GM19328 (cell line): Measurements from ENCODE around the gene C3orf20.
"Not testable (repeated sequence)": the region's sequence is repeated elsewhere in the genome, so short reads cannot be mapped to it uniquely, and the experiment has no call there.

ENCODE experiments used
- ATAC-seq: cut with Tn5 transposase; IDR thresholded peaks from one replicate; pipeline ENCODE4 v1.9.1; 2021; ENCODE audit warnings: mild to moderate bottlenecking, moderate library complexity; ENCODE audit not compliant: unreplicated experiment

Gene C3orf20

GRCh38 chr3:14752979-14753378 is 78.0 kb downstream of the C3orf20 start:
- not testable (repeated sequence) for ATAC-seq

DNA sequence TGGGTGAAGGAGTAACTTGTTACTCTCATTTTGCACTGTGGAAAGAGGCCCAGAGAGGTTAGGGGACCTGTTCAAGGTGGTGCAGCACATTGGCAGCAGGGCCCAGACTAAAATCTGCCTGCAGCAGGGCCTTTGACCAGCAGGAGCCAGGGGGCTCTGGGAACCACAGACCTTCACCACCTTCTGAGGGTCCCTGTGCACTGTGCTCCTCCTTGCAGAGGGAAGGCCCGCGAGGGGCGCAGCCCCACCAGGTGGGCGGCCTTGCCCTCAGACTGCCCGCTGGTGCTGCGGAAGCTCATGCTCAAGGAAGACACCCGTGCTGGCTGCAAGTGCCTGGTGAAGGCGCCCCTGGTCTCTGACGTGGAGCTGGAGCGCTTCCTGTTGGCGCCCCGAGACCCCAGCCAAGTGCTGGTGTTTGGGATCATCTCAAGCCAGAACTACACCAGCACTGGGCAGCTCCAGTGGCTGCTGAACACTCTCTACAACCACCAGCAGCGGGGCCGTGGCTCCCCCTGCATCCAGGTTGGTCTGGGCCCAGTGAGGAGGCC is 82.3 kb downstream of the C3orf20 start:
- ATAC-seq = no peak

DNA sequence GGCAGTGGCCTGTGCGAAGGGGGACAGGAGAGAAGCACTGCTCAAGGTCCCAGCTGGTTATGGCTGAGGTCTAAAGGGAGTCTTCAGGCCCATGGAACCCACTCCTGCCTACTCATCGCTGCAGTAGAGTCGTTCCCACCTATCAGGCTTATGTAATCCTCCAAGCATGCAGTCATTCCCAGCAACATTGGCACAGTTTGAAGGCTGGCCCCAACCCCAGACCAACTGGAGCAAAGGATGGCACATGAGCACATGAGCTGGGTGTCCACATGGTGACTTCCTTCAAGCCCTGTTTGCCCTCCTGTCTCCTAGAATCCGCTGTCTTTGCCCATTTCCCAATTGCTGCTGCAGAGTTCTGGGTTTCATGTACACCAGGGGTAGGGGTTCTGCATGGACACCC is 83.4 kb downstream of the C3orf20 start:
- ATAC-seq = no peak

GRCh38 chr3:14758959-14759358 is 84.0 kb downstream of the C3orf20 start:
- ATAC-seq = no peak

- ATAC-seq = no peak
Observed at GRCh38 chr3:14760185-14760584, 85.2 kb downstream of the C3orf20 start.

- ATAC-seq = no peak
Observed at GRCh38 chr3:14761121-14761672, 86.3 kb downstream of the C3orf20 start.

DNA sequence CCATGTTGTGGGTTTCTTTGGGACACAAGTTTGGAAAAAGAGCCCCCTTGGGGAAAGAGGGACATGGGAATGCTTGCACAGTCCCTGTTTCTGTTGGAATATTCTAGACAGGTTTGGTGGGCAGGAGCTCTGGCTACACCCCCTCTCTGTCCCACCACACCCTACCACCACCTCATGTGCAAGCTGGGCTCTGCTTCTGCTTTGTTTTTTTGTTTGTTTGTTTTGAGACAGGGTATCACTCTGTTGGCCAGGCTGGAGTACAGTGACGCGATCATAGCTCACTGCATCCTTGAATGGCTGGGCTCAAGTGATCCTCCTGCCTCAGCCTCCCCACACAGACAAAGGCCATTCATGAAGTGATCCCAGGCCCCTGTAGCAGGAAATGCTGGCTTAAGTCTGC is 86.9 kb downstream of the C3orf20 start:
- ATAC-seq = no peak

DNA sequence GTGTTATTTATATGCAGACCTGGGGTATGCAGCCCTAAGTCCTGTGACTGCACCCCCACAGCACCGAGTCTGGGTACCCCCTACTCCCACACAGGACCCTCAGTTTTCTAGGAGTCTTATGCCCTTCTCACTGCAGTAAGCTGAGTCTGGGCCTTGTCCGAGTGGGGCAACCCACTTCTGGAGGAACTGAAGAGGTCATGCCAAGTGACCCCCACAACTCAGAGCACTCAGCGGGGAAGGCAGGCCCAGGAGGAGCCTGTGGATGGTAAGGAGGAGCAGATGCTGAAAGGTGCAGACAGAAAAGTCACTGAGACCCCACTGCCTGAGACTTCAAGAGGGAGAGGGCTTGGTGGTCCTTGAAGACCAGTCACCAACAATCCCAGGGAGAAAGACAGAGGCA is 87.8 kb downstream of the C3orf20 start:
- ATAC-seq = no peak

DNA sequence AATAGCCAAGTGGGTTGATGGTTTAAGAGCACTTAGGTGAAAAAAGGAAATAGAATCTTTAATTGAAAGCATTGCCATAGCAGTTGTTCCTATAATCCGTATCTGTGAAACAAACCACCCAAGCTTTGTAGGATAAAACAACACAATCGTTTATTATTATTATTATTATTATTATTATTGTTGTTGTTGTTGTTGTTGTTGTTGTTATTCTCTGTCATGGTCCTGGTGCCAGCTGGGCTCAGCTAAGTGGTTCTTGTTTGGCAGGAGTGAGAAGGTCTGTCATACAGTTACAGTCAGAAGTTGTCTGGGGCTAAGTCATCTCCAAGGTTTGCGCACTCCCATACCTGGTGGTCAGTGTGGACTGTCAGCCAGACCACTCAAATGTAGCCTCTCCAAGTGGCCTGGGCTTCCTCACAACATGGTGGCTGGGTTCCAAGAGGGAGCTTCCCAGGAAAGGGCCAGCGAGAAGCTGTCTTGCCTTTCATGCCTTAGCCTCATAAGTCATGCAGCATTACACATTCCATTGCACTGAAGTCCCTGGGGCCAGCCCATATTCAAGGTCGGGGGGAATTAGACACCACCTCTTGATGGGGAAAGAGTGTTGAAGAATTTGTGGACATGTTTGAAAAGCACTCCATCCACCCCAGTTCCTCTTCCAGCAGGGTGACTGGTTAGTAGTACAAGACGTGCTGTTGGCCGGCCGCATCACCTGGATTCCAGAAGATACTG is 89.6 kb downstream of the C3orf20 start:
- no peak for ATAC-seq

DNA sequence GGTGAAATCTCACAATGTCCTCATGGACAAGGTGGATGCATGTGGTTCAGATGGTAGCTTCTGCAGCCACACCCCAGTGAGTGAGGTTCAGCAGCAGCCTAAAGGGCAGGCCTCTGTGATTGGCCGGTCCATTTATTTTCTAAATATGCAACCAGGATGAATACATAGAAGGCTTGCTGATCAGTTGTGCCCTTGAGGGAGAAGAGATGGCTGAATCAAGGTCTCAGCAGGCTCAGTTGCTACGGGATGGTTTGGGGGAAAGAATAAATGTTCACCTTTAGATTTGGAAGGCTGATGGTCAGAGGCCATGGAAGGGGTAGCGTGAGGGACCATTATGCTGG is 90.1 kb downstream of the C3orf20 start:
- ATAC-seq = no peak

DNA sequence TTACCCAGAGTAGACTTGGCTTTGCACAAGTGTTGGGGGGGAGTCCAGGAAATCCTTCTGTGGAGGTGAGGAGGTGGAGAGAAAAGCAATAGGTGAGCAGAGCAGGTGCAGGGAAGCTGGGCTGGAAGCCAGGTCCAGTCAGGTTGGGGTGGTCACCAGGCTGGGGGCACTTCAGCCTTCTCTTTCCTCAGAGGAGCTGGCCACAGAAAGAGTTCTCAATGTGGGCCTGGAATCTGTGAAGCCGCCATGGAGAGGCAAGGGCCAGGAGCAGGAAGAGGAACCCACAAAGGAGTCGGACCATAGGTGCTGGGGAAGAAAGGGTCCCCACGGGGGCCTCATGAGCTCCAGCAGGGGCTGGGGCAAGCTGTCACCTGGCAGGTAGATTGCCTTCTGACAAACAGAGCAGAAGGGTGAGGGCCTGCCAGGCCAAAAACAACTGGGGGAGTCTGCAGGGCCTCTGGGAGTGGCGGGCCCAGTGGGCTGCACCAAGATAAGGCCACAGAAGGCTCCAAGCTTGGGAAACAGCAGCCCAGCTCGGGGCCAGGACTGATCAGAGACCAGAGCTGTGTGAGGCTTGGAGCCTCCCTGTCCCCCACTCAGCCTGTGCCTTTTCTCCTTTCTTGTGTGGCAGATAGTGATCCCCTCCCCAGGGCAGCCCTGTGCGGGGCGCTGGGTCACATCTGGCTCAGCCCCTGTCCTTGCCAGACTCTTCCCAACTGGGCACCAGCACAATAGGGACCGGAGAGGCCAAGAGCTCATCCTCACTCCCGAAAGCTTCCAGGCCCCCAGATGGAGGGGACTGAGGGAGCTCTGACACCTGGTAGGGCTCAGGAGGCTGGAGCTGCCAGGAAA is 90.9 kb downstream of the C3orf20 start:
- no peak for ATAC-seq

GRCh38 chr3:14766428-14767244 is 91.7 kb downstream of the C3orf20 start:
- no peak for ATAC-seq

DNA sequence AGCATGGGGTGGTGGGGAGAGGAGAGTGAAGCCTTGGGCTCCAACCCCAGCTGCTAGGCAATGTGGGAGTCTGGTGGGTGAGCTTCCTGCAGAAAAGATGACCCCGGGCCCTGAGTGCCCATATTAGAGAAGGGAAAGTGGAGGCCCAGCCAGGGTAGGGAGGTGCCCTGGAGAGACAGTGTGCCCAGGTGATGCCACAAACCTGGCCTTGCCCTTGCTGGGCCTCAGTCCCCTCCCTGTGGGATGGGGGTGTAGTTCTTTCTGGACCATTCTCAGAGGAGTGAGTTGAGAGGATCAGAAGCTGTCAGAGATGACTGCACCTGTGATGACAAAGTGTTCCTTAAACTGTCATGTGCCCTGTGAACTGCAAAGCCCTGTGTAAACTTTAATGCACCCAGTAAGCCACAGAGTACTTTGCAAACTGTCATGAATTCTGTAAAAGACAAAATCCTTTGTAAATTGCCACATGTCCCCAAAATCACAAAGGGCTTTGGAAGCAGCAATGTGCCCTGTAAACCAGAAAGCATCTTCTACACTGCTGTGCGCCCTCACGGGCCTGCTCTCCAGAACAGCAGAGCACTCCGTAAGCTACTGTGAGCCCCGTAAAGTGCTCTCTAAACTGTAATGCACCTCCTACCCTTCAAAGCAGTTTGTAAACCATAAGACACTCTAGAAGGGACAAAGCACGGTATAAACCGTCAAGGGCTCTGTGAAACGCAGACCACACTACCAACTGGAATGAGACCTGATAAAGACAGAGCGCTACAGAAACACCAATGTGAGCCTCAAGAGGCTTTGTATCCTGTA is 92.5 kb downstream of the C3orf20 start:
- no peak for ATAC-seq

- no peak for ATAC-seq
Observed at GRCh38 chr3:14768182-14768790, 93.3 kb downstream of the C3orf20 start.

- ATAC-seq = no peak
Observed at GRCh38 chr3:14768881-14769280, 93.9 kb downstream of the C3orf20 start.

DNA sequence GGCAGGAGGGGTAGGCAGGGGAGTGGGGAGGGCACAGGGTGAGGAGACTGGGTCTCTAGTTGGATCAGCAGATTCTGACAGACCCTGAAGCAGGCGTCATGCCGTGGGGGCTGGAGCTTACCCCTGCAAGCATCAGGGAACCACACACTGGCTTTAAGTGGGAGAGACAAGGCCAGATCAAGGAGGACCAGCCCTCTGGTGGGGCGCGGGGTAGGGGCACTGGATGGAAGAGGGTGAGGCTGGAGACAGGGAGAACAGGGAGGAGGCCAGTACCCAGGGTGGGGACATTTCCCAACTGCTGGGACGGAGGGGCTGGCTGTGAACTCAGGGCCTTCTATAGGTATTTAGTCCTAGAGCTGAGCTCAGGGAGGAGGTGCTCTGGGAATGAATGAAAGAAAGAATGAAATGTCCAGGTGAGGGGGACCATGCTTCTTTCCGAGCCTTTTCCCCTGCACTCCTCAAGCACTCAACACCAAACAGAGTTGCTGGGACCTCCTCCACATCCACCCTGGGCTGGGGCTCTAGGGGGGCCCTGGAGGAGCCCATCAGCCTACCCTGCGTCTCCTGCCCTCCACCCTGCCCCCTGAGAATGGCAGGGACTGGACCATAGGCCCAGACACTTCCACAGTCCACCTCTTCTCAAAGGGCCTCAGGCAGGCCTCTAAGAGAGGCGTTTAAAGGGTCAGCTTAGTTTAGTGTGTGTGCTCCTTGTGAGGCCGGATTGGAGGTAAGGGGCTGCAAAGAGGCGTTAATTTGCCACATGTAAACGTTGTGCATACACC is 94.8 kb downstream of the C3orf20 start:
- no peak for ATAC-seq

- no peak for ATAC-seq
Observed at GRCh38 chr3:14770591-14770990, 95.7 kb downstream of the C3orf20 start.

- no peak for ATAC-seq
Observed at GRCh38 chr3:14771593-14772497, 96.9 kb downstream of the C3orf20 start.
